HCT116 (cell line): ENCODE measurements around the gene SPOP. TPM values are rescaled to one million over a fixed set of nuclear protein-coding genes. Genes with fewer than 3 reads are reported as not detected.

ENCODE experiments used
- ATAC-seq: fragments of 200-7000 bp; cut with Tn5 transposase; 2 replicates; pipeline ENCODE4 v1.9.1; 2020; ENCODE audit warnings: mild to moderate bottlenecking, moderate library complexity
- BruUV-seq: library from RNA; stranded (reverse); fragments of 400-500 nt; replicated peaks from 2 replicates; lab custom pipeline; 2021; lab: Mats Ljungman, UMichigan
- CTCF ChIA-PET: fragments of 300-600 bp; sonication (Branson Sonifier 250); formaldehyde crosslinking; loops from one replicate; lab custom pipeline; 2021; ENCODE audit warnings: antibody characterized with exemption; lab: Charles Lee
- POLR2A ChIA-PET: fragments of 300-600, 350-600 bp; sonication (Branson Sonifier 250); formaldehyde crosslinking; loops from one replicate; lab custom pipeline; 2021; ENCODE audit warnings: antibody characterized with exemption; lab: Charles Lee
- RAD21 ChIA-PET, 2 experiments: fragments of 300-600 bp; sonication (Branson Sonifier 250); formaldehyde crosslinking; loops; one replicate each; lab custom pipeline; 2023; ENCODE audit warnings: low total read pairs in 2 of 2; ENCODE audit not compliant: uncharacterized antibody in 2 of 2, unreplicated experiment in 2 of 2, low non-redundant PET in 1 of 2; lab: Charles Lee
- DNase-seq: peaks from one replicate; pipeline ENCODE4 v3.0.0-alpha.2; 2010; ENCODE audit warnings: low read depth, low spot score
- H2AFZ ChIP-seq: fragments of 200-600 bp; shearing (Covaris generic), sonication (generic); 2 replicates; pipeline ENCODE4 v1.6.1; 2017; ENCODE audit warnings: low read depth, mixed run types, mixed read lengths, antibody characterized with exemption, low read length; ENCODE audit not compliant: poor library complexity, severe bottlenecking
- H3K27ac ChIP-seq: 2 replicates; pipeline ENCODE4 v1.5.1; 2012; ENCODE audit warnings: low read depth, low read length
- H3K27me3 ChIP-seq: fragments of 200-600 bp; sonication (generic); 2 replicates; pipeline ENCODE4 v1.6.1; 2016; ENCODE audit warnings: mixed run types, low read length, mixed read lengths; ENCODE audit not compliant: insufficient read depth
- H3K36me3 ChIP-seq, 2 experiments: fragments of 200-500 bp in 1 of 2; fragments of 200-600 bp in 1 of 2; sonication (Bioruptor generic) in 1 of 2; sonication (generic) in 1 of 2; 2 replicates each; pipeline versions ENCODE4 v1.5.1 to v1.6.1; 2014 to 2016; ENCODE audit warnings: low read length in 2 of 2, inconsistent platforms in 1 of 2, mixed read lengths in 1 of 2, mixed run types in 1 of 2; ENCODE audit not compliant: insufficient read depth in 2 of 2, control insufficient read depth in 1 of 2
- H3K4me1 ChIP-seq, 2 experiments: fragments of 200-600 bp in 1 of 2; sonication (generic) in 1 of 2; 2 replicates each; pipeline versions ENCODE4 v1.5.1 to v1.6.1; 2012 to 2017; ENCODE audit warnings: low read length in 2 of 2, inconsistent platforms in 1 of 2, mild to moderate bottlenecking in 1 of 2, mixed read lengths in 1 of 2, mixed run types in 1 of 2, moderate library complexity in 1 of 2; ENCODE audit not compliant: insufficient read depth in 2 of 2, control insufficient read depth in 1 of 2
- H3K4me2 ChIP-seq: fragments of 200-600 bp; sonication (generic); 2 replicates; pipeline ENCODE4 v1.6.1; 2017; ENCODE audit warnings: mixed run types, low read length, mixed read lengths
- H3K4me3 ChIP-seq, 2 experiments: fragments of 200-600 bp in 1 of 2; sonication (generic) in 1 of 2; replicated peaks in 1 of 2; 2 replicates each; pipeline ENCODE4 v1.5.1; 2011 to 2016; ENCODE audit warnings: low read length in 2 of 2, control low read depth in 1 of 2, low read depth in 1 of 2, mild to moderate bottlenecking in 1 of 2, mixed read lengths in 1 of 2, mixed run types in 1 of 2
- H3K79me2 ChIP-seq: fragments of 200-600 bp; sonication (generic); 2 replicates; pipeline ENCODE4 v1.6.1; 2017; ENCODE audit warnings: mild to moderate bottlenecking, mixed run types, low read length, moderate library complexity, mixed read lengths; ENCODE audit not compliant: insufficient read depth
- H3K9ac ChIP-seq: fragments of 200-600 bp; sonication (generic); 2 replicates; pipeline ENCODE4 v1.6.1; 2016; ENCODE audit warnings: low read length, mixed read lengths
- H3K9me2 ChIP-seq: fragments of 200-600 bp; sonication (generic), shearing (Covaris generic); 2 replicates; pipeline ENCODE4 v1.6.1; 2017; ENCODE audit warnings: mixed run types, mild to moderate bottlenecking, moderate library complexity; ENCODE audit not compliant: insufficient read depth
- H3K9me3 ChIP-seq, 2 experiments: fragments of 200-500 bp in 1 of 2; fragments of 200-600 bp in 1 of 2; sonication (Bioruptor generic) in 1 of 2; sonication (generic) in 1 of 2; 2 replicates each; pipeline ENCODE4 v1.6.1; 2014 to 2017; ENCODE audit warnings: low read length in 2 of 2, mixed read lengths in 2 of 2, inconsistent platforms in 1 of 2, low read depth in 1 of 2, mild to moderate bottlenecking in 1 of 2, mixed run types in 1 of 2, moderate library complexity in 1 of 2; ENCODE audit not compliant: control insufficient read depth in 1 of 2, insufficient read depth in 1 of 2
- H4K20me1 ChIP-seq: fragments of 200-600 bp; sonication (generic), shearing (Covaris generic); 2 replicates; pipeline ENCODE4 v1.6.1; 2017; ENCODE audit warnings: mixed run types, mild to moderate bottlenecking, moderate library complexity; ENCODE audit not compliant: insufficient read depth
- ATF3 ChIP-seq: IDR thresholded peaks from 2 replicates; pipeline ENCODE4 v1.6.1; 2012
- CBX3 ChIP-seq: IDR thresholded peaks from 2 replicates; pipeline ENCODE4 v1.6.1; 2012; ENCODE audit warnings: low read depth
- CEBPB ChIP-seq: IDR thresholded peaks from 2 replicates; pipeline ENCODE4 v1.6.1; 2012; ENCODE audit warnings: low read depth
- CTCF ChIP-seq, 3 experiments: fragments of 200-600 bp in 1 of 3; sonication (generic) in 1 of 3; IDR thresholded peaks in 2 of 3; conservative IDR thresholded peaks in 1 of 3; 2 replicates each; pipeline ENCODE4 v1.5.1; 2012 to 2017; ENCODE audit warnings: low read depth in 2 of 3, low read length in 2 of 3, antibody characterized with exemption in 1 of 3, borderline replicate concordance in 1 of 3, control low read depth in 1 of 3, mild to moderate bottlenecking in 1 of 3, mixed read lengths in 1 of 3, mixed run types in 1 of 3, moderate library complexity in 1 of 3; ENCODE audit not compliant: insufficient read depth in 1 of 3
- EZH2 ChIP-seq: fragments of 200-600 bp; sonication (generic); IDR thresholded peaks from 2 replicates; pipeline ENCODE4 v1.6.1; 2017; ENCODE audit warnings: antibody characterized with exemption, mixed run types
- EZH2phosphoT487 ChIP-seq: fragments of 200-600 bp; IDR thresholded peaks from 2 replicates; pipeline ENCODE4 v1.6.1; 2018; ENCODE audit warnings: antibody characterized with exemption, borderline replicate concordance
- FOSL1 ChIP-seq: IDR thresholded peaks from 2 replicates; pipeline ENCODE4 v1.6.1; 2012; ENCODE audit warnings: low read depth
- JUND ChIP-seq: IDR thresholded peaks from 2 replicates; pipeline ENCODE4 v1.6.1; 2012
- POLR2A ChIP-seq: IDR thresholded peaks from 2 replicates; pipeline ENCODE4 v1.7.0; 2011; ENCODE audit warnings: borderline replicate concordance; ENCODE audit not compliant: insufficient read depth, insufficient read length; ENCODE audit errors: extremely low read depth
- SIN3A ChIP-seq: IDR thresholded peaks from 2 replicates; pipeline ENCODE4 v1.6.1; 2012; ENCODE audit warnings: low read depth
- SP1 ChIP-seq: IDR thresholded peaks from 2 replicates; pipeline ENCODE4 v1.6.1; 2012; ENCODE audit warnings: low read depth
- SRF ChIP-seq: IDR thresholded peaks from 2 replicates; pipeline ENCODE4 v1.6.1; 2012; ENCODE audit warnings: low read depth
- TCF7L2 ChIP-seq: IDR thresholded peaks from 2 replicates; pipeline ENCODE4 v1.7.0; 2011; ENCODE audit warnings: borderline replicate concordance, inconsistent platforms; ENCODE audit not compliant: insufficient read depth, insufficient read length; ENCODE audit errors: extremely low read depth
- YY1 ChIP-seq: IDR thresholded peaks from 2 replicates; pipeline ENCODE4 v1.6.1; 2011; ENCODE audit warnings: low read length, low read depth, moderate library complexity, mild to moderate bottlenecking; ENCODE audit not compliant: insufficient replicate concordance; ENCODE audit errors: extremely low read depth
- ZBTB33 ChIP-seq: IDR thresholded peaks from 2 replicates; pipeline ENCODE4 v1.6.1; 2011; ENCODE audit warnings: mild to moderate bottlenecking, low read length, moderate library complexity; ENCODE audit not compliant: insufficient replicate concordance; ENCODE audit errors: extremely low read depth
- ZFX ChIP-seq: fragments of 450-650 bp; IDR thresholded peaks from 2 replicates; pipeline ENCODE4 v1.6.1; 2017
- ZNF274 ChIP-seq: fragments of 200-500 bp; sonication (Bioruptor generic); IDR thresholded peaks from 2 replicates; pipeline ENCODE4 v1.6.1; 2014; ENCODE audit warnings: mild to moderate bottlenecking, low read depth, low read length, inconsistent platforms
- intact Hi-C: fragments of 100-400 bp; cut with micrococcal nuclease; formaldehyde crosslinking; loops from 2 replicates; pipeline ENCODE4 v1.10.0; 2022
- total RNA-seq: library from RNA; stranded (reverse); gene quantifications from one replicate; pipeline ENCODE4 v1.2.1, GENCODE V29; 2021; ENCODE audit not compliant: unreplicated experiment

The SPOP gene
- total RNA-seq, 1 experiment from 2014 or later, result 85.1 TPM

- ChIA-PET RAD21 (no interaction called here), CTCF (interaction anchor here (1.6 to 2.2 kb wide), 2 partner anchors 119 to 121 kb away, joined by 5 to 9 read pairs; no protein-coding TSS in a partner anchor), POLR2A (no interaction called here)
- Histone ChIP-seq H4K20me1 (no peaks in the 10 kb centered on the region), H3K9me3 (no peaks in the 10 kb centered on the region), H3K27me3 (no peaks in the 10 kb centered on the region), H3K79me2 (no peaks in the 10 kb centered on the region), H3K27ac (no peak overlapping the region), H2AFZ (no peak overlapping the region), H3K9me2 (no peaks in the 10 kb centered on the region), H3K4me1 (no peaks in the 10 kb centered on the region), H3K4me3 (no peak overlapping the region), H3K4me2 (no peak overlapping the region), H3K9ac (no peak overlapping the region), H3K36me3 (no peaks in the 10 kb centered on the region)
- ATAC-seq, result no peak
- TF ChIP-seq FOSL1 (no peak), CEBPB (no peak), YY1 (no peak), SRF (no peak), ZBTB33 (no peak), CTCF (IDR thresholded peaks at IDR 0.05 in 2 of 3, conservative IDR thresholded peaks at IDR 0.05 in 1 of 3; ENCODE audit: borderline replicate concordance in 1 of 3, insufficient read depth in 1 of 3, low read depth in 2 of 3, low read length in 2 of 3) (no peak), EZH2phosphoT487 (no peak), EZH2 (no peak), CBX3 (no peak), JUND (no peak), SP1 (no peak), ZNF274 (no peak), ATF3 (no peak), TCF7L2 (no peak), POLR2A (no peak), ZFX (no peak), SIN3A (no peak)
- no peak for DNase-seq
- intact Hi-C loops, result no loop called here
- no TSS peak for BruUV-seq
These were observed 11.0 kb upstream of the SPOP start for GRCh38 chr17:49688848-49689247.
